ENCODE results near the gene MGAT4B.
A peak's percentile ranks its signal among the peaks of the same experiment; 100 is the strongest.
"Not testable (repeated sequence)": the region's sequence is repeated elsewhere in the genome, so short reads cannot be mapped to it uniquely, and the experiment has no call there.

MGAT4B gene

GRCh38 chr5:179840321-179840720 is 33.7 kb upstream of the MGAT4B start:
- Histone ChIP-seq H3K27ac (no peak overlapping the region), H3K4me3 (ENCODE audit: low read depth, low read length) (no peak overlapping the region), H3K27me3 (replicated peaks) (no peaks in the 10 kb centered on the region), H3K36me3 (replicated peaks) (peaks cover 33% of the 10 kb centered on the region)
- no peak for DNase-seq
- TF ChIP-seq, protein P1, sequence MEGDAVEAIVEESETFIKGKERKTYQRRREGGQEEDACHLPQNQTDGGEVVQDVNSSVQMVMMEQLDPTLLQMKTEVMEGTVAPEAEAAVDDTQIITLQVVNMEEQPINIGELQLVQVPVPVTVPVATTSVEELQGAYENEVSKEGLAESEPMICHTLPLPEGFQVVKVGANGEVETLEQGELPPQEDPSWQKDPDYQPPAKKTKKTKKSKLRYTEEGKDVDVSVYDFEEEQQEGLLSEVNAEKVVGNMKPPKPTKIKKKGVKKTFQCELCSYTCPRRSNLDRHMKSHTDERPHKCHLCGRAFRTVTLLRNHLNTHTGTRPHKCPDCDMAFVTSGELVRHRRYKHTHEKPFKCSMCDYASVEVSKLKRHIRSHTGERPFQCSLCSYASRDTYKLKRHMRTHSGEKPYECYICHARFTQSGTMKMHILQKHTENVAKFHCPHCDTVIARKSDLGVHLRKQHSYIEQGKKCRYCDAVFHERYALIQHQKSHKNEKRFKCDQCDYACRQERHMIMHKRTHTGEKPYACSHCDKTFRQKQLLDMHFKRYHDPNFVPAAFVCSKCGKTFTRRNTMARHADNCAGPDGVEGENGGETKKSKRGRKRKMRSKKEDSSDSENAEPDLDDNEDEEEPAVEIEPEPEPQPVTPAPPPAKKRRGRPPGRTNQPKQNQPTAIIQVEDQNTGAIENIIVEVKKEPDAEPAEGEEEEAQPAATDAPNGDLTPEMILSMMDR (IDR thresholded peaks at IDR 0.05; ENCODE audit: low read depth, low read length, missing control alignments) = no peak
- in situ Hi-C loops (cut with HindIII; ENCODE audit: low pct_ligation_motif_present, low sequenced_read_pairs) = no loop called here

- TF ChIP-seq, protein P1 (IDR thresholded peaks at IDR 0.05; ENCODE audit: low read depth, low read length, missing control alignments) = no peak
- no peak for DNase-seq
- no peak overlapping the region for H3K4me3 ChIP-seq (ENCODE audit: low read depth, low read length)
- H3K36me3 ChIP-seq (replicated peaks) = peaks cover 37% of the 10 kb centered on the region
- no peak overlapping the region for H3K27ac ChIP-seq
- no peaks in the 10 kb centered on the region for H3K27me3 ChIP-seq (replicated peaks)
- in situ Hi-C loops (cut with HindIII; ENCODE audit: low pct_ligation_motif_present, low sequenced_read_pairs) = no loop called here
Observed at GRCh38 chr5:179839328-179840256, 32.9 kb upstream of the MGAT4B start.

DNA sequence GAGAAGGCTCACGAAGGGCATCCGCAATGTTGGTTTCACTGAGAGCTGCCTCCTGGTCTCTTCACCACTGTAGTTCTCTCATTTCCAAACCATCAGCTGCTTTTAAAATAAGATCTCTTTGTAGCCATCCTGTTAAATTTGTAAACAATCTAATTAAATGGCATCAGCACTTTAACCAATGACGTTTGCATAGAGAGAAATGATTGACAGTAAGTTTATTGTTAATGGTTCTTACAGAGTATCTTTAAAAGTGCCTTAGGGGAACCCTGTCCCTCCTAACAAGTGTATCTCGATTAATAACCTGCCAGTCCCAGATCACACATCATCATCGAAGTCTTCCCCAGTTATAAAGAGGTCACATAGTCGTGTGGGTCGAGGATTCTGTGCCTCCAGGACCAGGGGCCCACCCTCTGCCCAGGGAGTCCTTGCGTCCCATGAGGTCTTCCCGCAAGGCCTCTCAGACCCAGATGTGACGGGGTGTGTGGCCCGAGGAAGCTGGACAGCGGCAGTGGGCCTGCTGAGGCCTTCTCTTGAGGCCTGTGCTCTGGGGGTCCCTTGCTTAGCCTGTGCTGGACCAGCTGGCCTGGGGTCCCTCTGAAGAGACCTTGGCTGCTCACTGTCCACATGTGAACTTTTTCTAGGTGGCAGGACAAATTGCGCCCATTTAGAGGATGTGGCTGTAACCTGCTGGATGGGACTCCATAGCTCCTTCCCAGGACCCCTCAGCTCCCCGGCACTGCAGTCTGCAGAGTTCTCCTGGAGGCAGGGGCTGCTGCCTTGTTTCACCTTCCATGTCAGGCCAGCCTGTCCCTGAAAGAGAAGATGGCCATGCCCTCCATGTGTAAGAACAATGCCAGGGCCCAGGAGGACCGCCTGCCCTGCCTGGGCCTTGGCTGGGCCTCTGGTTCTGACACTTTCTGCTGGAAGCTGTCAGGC is 30.7 kb upstream of the MGAT4B start:
- in situ Hi-C loops (cut with HindIII; ENCODE audit: low pct_ligation_motif_present, low sequenced_read_pairs) = no loop called here
- DNase-seq = no peak
- no peak overlapping the region for H3K27ac ChIP-seq
- H3K27me3 ChIP-seq (replicated peaks) = no peaks in the 10 kb centered on the region
- TF ChIP-seq, protein P1 (IDR thresholded peaks at IDR 0.05; ENCODE audit: low read depth, low read length, missing control alignments) = no peak
- H3K36me3 ChIP-seq (replicated peaks) = peaks cover 57% of the 10 kb centered on the region
- H3K4me3 ChIP-seq (ENCODE audit: low read depth, low read length) = no peak overlapping the region

- DNase-seq = no peak
- peak overlapping the region; percentile 14 for H3K27ac ChIP-seq
- TF ChIP-seq, protein P1 (IDR thresholded peaks at IDR 0.05; ENCODE audit: low read depth, low read length, missing control alignments) = peak; percentile 20
- no peaks in the 10 kb centered on the region for H3K27me3 ChIP-seq (replicated peaks)
- peaks cover 66% of the 10 kb centered on the region for H3K36me3 ChIP-seq (replicated peaks)
- H3K4me3 ChIP-seq (ENCODE audit: low read depth, low read length) = no peak overlapping the region
- in situ Hi-C loops (cut with HindIII; ENCODE audit: low pct_ligation_motif_present, low sequenced_read_pairs) = no loop called here
Observed at GRCh38 chr5:179836225-179837019, 29.8 kb upstream of the MGAT4B start.

- in situ Hi-C loops (cut with HindIII; ENCODE audit: low pct_ligation_motif_present, low sequenced_read_pairs); H3K27me3 ChIP-seq (replicated peaks): not testable (repeated sequence)
Observed at GRCh38 chr5:179834871-179835270, 28.2 kb upstream of the MGAT4B start.

More at GRCh38 chr5:179834871-179835270, 28.2 kb upstream of the MGAT4B start:
- not testable (repeated sequence) for DNase-seq; H3K4me3 ChIP-seq (ENCODE audit: low read depth, low read length); H3K27ac ChIP-seq
- peaks cover 82% of the 10 kb centered on the region for H3K36me3 ChIP-seq (replicated peaks)
